H9 (cell line): Measurements from ENCODE around the gene YOD1. TPM values are rescaled to one million over a fixed set of nuclear protein-coding genes. Genes with fewer than 3 reads are reported as not detected.

Experiments used
- DNase-seq: peaks from one replicate; pipeline ENCODE4 v3.0.0-alpha.2; 2017
- H2AFZ ChIP-seq: one replicate; pipeline ENCODE4 v1.6.1; 2013; ENCODE audit warnings: mild to moderate bottlenecking, low read length, control low read depth, moderate library complexity
- H2AK5ac ChIP-seq: 2 replicates; pipeline ENCODE4 v1.6.1; 2013; ENCODE audit warnings: low read length, control low read depth, mixed read lengths; ENCODE audit not compliant: insufficient read length
- H2BK120ac ChIP-seq: one replicate; pipeline ENCODE4 v1.6.1; 2013; ENCODE audit warnings: low read depth, mild to moderate bottlenecking, low read length, control low read depth, inconsistent platforms; ENCODE audit not compliant: poor library complexity, severe bottlenecking
- H2BK12ac ChIP-seq: 2 replicates; pipeline ENCODE4 v1.6.1; 2013; ENCODE audit warnings: low read length, control low read depth, mixed read lengths, low read depth; ENCODE audit not compliant: insufficient read length
- H2BK15ac ChIP-seq: 2 replicates; pipeline ENCODE4 v1.6.1; 2013; ENCODE audit warnings: low read depth, low read length, control low read depth
- H2BK20ac ChIP-seq: one replicate; pipeline ENCODE4 v1.6.1; 2013; ENCODE audit warnings: low read depth, mild to moderate bottlenecking, low read length, control low read depth, inconsistent platforms; ENCODE audit not compliant: poor library complexity, severe bottlenecking
- H2BK5ac ChIP-seq: 2 replicates; pipeline ENCODE4 v1.6.1; 2013; ENCODE audit warnings: low read length, control low read depth, mixed read lengths; ENCODE audit not compliant: insufficient read length
- H3K14ac ChIP-seq: 2 replicates; pipeline ENCODE4 v1.6.1; 2013; ENCODE audit warnings: low read length, control low read depth; ENCODE audit not compliant: insufficient read depth
- H3K18ac ChIP-seq: 2 replicates; pipeline ENCODE4 v1.6.1; 2013; ENCODE audit warnings: low read depth, mild to moderate bottlenecking, mixed read lengths, low read length, control low read depth; ENCODE audit not compliant: insufficient read length
- H3K23ac ChIP-seq: 2 replicates; pipeline ENCODE4 v1.6.1; 2013; ENCODE audit warnings: low read length, control low read depth, mixed read lengths, low read depth; ENCODE audit not compliant: insufficient read length
- H3K23me2 ChIP-seq: 2 replicates; pipeline ENCODE4 v1.6.1; 2013; ENCODE audit warnings: low read depth, mild to moderate bottlenecking, mixed read lengths, low read length, control low read depth; ENCODE audit not compliant: insufficient read length, poor library complexity, severe bottlenecking
- H3K27ac ChIP-seq: 2 replicates; pipeline ENCODE4 v1.5.1; 2013; ENCODE audit warnings: low read length, control low read depth, mixed read lengths, low read depth; ENCODE audit not compliant: insufficient read length
- H3K27me3 ChIP-seq: 2 replicates; pipeline ENCODE4 v1.6.1; 2013; ENCODE audit warnings: low read length, control low read depth, inconsistent platforms; ENCODE audit not compliant: insufficient read depth
- H3K4ac ChIP-seq: 2 replicates; pipeline ENCODE4 v1.6.1; 2013; ENCODE audit warnings: low read depth, mild to moderate bottlenecking, control low read depth, inconsistent platforms, low read length, moderate library complexity
- H3K4me1 ChIP-seq: 2 replicates; pipeline ENCODE4 v1.6.1; 2013; ENCODE audit warnings: low read length, control low read depth, inconsistent platforms; ENCODE audit not compliant: insufficient read depth
- H3K4me2 ChIP-seq: 2 replicates; pipeline ENCODE4 v1.6.1; 2013; ENCODE audit warnings: low read length, control low read depth, mixed read lengths; ENCODE audit not compliant: insufficient read length, insufficient read depth
- H3K56ac ChIP-seq: 2 replicates; pipeline ENCODE4 v1.6.1; 2013; ENCODE audit warnings: low read depth, mild to moderate bottlenecking, mixed read lengths, low read length, control low read depth; ENCODE audit not compliant: insufficient read length
- H3K79me1 ChIP-seq: 2 replicates; pipeline ENCODE4 v1.6.1; 2013; ENCODE audit warnings: low read depth, mild to moderate bottlenecking, moderate library complexity, low read length, control low read depth, inconsistent platforms; ENCODE audit not compliant: insufficient read depth, poor library complexity, severe bottlenecking
- H3K79me2 ChIP-seq: 2 replicates; pipeline ENCODE4 v1.6.1; 2013; ENCODE audit warnings: low read length, control low read depth, inconsistent platforms; ENCODE audit not compliant: insufficient read depth
- H3K9ac ChIP-seq: 2 replicates; pipeline ENCODE4 v1.6.1; 2013; ENCODE audit warnings: low read length, control low read depth, mixed read lengths; ENCODE audit not compliant: insufficient read length; ENCODE audit errors: extremely low read depth
- H3K9me3 ChIP-seq: one replicate; pipeline ENCODE4 v1.6.1; 2013; ENCODE audit warnings: low read depth, low read length, inconsistent platforms; ENCODE audit not compliant: control insufficient read depth
- H3T11ph ChIP-seq: one replicate; pipeline ENCODE4 v1.6.1; 2013; ENCODE audit warnings: mild to moderate bottlenecking, low read length, control low read depth, inconsistent platforms
- H4K20me1 ChIP-seq: one replicate; pipeline ENCODE4 v1.6.1; 2013; ENCODE audit not compliant: control insufficient read depth, insufficient read length, insufficient read depth
- H4K5ac ChIP-seq: 2 replicates; pipeline ENCODE4 v1.6.1; 2013; ENCODE audit warnings: low read depth, mild to moderate bottlenecking, mixed read lengths, low read length, control low read depth; ENCODE audit not compliant: insufficient read length
- H4K8ac ChIP-seq: replicated peaks from 2 replicates; pipeline ENCODE4 v1.6.1; 2013; ENCODE audit warnings: low read length, control low read depth, mixed read lengths, low read depth; ENCODE audit not compliant: insufficient read length
- H4K91ac ChIP-seq: 2 replicates; pipeline ENCODE4 v1.6.1; 2013; ENCODE audit warnings: low read depth, mild to moderate bottlenecking, moderate library complexity, mixed read lengths, low read length, control low read depth; ENCODE audit not compliant: insufficient read length
- H3K27ac Mint-ChIP-seq, 3 experiments: 2 replicates in 2 of 3; 3 replicates in 1 of 3; pipeline ENCODE4 v1.8.0; 2020 to 2021; ENCODE audit warnings: mixed read lengths in 3 of 3, mild to moderate bottlenecking in 1 of 3, moderate library complexity in 1 of 3
- H3K27me3 Mint-ChIP-seq: 2 replicates; pipeline ENCODE4 v1.8.0; 2021; ENCODE audit warnings: low read depth, mild to moderate bottlenecking, moderate library complexity, mixed read lengths
- H3K36me3 Mint-ChIP-seq, 3 experiments: 2 replicates in 2 of 3; 3 replicates in 1 of 3; pipeline ENCODE4 v1.8.0; 2020 to 2021; ENCODE audit warnings: low read depth in 3 of 3, mixed read lengths in 3 of 3; ENCODE audit not compliant: insufficient read depth in 1 of 3
- H3K4me1 Mint-ChIP-seq, 2 experiments: 2 replicates each; pipeline ENCODE4 v1.8.0; 2020; ENCODE audit warnings: mixed read lengths in 2 of 2
- H3K4me3 Mint-ChIP-seq, 2 experiments: 2 replicates in 1 of 2; 3 replicates in 1 of 2; pipeline ENCODE4 v1.8.0; 2020 to 2021; ENCODE audit warnings: mild to moderate bottlenecking in 2 of 2, mixed read lengths in 2 of 2, moderate library complexity in 1 of 2
- H3K9me3 Mint-ChIP-seq, 2 experiments: 2 replicates in 1 of 2; 3 replicates in 1 of 2; pipeline ENCODE4 v1.8.0; 2020; ENCODE audit warnings: mild to moderate bottlenecking in 2 of 2, mixed read lengths in 2 of 2, moderate library complexity in 1 of 2
- WGBS: extraction: QIAGEN DNeasy Blood & Tissue Kit; methylation state at CpG from one replicate; pipeline ENCODE4 v1.1.7; 2013; ENCODE audit warnings: missing lambda C conversion rate, low lambda C conversion rate, mixed read lengths; ENCODE audit not compliant: insufficient read length; ENCODE audit errors: extremely low coverage; 5-methylcytosine and 5-hydroxymethylcytosine counted together
- total RNA-seq: library from RNA; stranded (reverse); gene quantifications from 2 replicates; pipeline ENCODE4 v1.2.1, GENCODE V29; 2021
- TF ChIP-seq, protein P1 (sequence below): fragments of 200-600 bp; sonication (generic); conservative IDR thresholded peaks from 3 replicates; pipeline ENCODE4 v1.8.0; 2021; ENCODE audit warnings: antibody characterized with exemption, mild to moderate bottlenecking

Gene YOD1
- total RNA-seq, 1 experiment from 2014 or later: 8.6 TPM

DNA sequence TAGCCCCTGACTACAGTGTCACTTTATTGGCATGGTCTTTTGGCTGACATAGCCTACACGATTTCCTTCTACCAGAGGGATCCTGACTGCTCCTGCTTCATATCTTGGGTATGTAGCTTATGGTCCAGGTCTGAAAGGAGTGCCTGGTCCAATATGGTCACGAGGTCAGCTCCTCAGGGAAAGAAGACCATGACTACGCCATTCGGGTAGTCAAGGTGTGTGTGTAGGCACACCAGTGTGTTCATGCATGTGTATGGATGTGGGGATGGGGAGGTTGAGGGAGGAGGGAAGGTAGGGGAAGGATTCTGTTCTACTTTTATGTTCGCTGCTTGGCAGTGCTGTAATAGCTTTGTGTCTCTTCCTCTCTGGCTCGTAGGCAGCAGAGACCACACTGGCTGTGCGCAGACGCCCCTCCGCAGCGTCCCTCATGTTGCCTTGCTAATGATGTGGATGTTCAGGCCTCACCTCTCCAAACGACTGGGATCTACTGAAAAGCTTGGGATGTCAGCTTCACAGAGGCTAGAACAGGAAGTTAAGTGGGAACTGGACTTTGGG is 27.6 kb upstream of the YOD1 start:
- Mint-ChIP-seq H3K4me3 (no peak overlapping the region), H3K36me3 (no peaks in the 10 kb centered on the region; a peak in 1 of 7 replicates), H3K9me3 (no peaks in the 10 kb centered on the region), H3K4me1 (peaks cover 0 to 8% of the 10 kb centered on the region in 2 experiments; a peak in 1 of 4 replicates), H3K27ac (no peak overlapping the region), H3K27me3 (no peaks in the 10 kb centered on the region)
- Histone ChIP-seq H2BK12ac (no peak overlapping the region), H4K5ac (no peak overlapping the region), H2BK120ac (no peak overlapping the region), H2AFZ (no peak overlapping the region), H3K79me2 (no peaks in the 10 kb centered on the region), H3K23me2 (no peaks in the 10 kb centered on the region), H4K91ac (no peak overlapping the region), H3K14ac (no peak overlapping the region), H3K23ac (no peak overlapping the region), H3K18ac (no peak overlapping the region), H3K27ac (no peak overlapping the region), H4K8ac (no peak overlapping the region), H3K56ac (no peak overlapping the region), H2BK15ac (no peak overlapping the region), H3K27me3 (no peaks in the 10 kb centered on the region), H3K4me2 (no peak overlapping the region), H4K20me1 (no peaks in the 10 kb centered on the region), H2AK5ac (no peak overlapping the region), H3K79me1 (no peaks in the 10 kb centered on the region), H3K9ac (no peak overlapping the region), H2BK20ac (no peak overlapping the region), H3K4me1 (no peaks in the 10 kb centered on the region), H3K4ac (no peak overlapping the region), H2BK5ac (no peak overlapping the region), H3K9me3 (no peaks in the 10 kb centered on the region), H3T11ph (no peak overlapping the region)
- WGBS: no CpG with 5 or more reads among the region's 11 CpGs
- DNase-seq: no peak
- TF ChIP-seq, protein P1, sequence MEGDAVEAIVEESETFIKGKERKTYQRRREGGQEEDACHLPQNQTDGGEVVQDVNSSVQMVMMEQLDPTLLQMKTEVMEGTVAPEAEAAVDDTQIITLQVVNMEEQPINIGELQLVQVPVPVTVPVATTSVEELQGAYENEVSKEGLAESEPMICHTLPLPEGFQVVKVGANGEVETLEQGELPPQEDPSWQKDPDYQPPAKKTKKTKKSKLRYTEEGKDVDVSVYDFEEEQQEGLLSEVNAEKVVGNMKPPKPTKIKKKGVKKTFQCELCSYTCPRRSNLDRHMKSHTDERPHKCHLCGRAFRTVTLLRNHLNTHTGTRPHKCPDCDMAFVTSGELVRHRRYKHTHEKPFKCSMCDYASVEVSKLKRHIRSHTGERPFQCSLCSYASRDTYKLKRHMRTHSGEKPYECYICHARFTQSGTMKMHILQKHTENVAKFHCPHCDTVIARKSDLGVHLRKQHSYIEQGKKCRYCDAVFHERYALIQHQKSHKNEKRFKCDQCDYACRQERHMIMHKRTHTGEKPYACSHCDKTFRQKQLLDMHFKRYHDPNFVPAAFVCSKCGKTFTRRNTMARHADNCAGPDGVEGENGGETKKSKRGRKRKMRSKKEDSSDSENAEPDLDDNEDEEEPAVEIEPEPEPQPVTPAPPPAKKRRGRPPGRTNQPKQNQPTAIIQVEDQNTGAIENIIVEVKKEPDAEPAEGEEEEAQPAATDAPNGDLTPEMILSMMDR: no peak
